Keratinocyte (primary cell): ENCODE results near the gene PMVK. TPM values are rescaled to one million over a fixed set of nuclear protein-coding genes. Genes with fewer than 3 reads are reported as not detected.

Source experiments
- DNase-seq: peaks from one replicate; pipeline ENCODE4 v3.0.0-alpha.2; 2011; ENCODE audit warnings: low read depth, missing footprints, low spot score
- FAIRE-seq: peaks from 2 replicates; lab custom pipeline; 2011; peaks lifted over from hg19 to GRCh38; lab: Jason Lieb, UNC
- H2AFZ ChIP-seq: 2 replicates; pipeline ENCODE4 v1.6.0; 2012; ENCODE audit warnings: low read length, control low read depth, inconsistent platforms; ENCODE audit not compliant: control insufficient read depth
- H3K27ac ChIP-seq: 2 replicates; pipeline ENCODE4 v1.5.1; 2011; ENCODE audit warnings: low read length; ENCODE audit not compliant: control insufficient read depth, insufficient read depth
- H3K27me3 ChIP-seq: 3 replicates; pipeline ENCODE4 v1.6.0; 2011; ENCODE audit warnings: low read length; ENCODE audit not compliant: control insufficient read depth, insufficient read depth; ENCODE audit errors: extremely low read depth
- H3K36me3 ChIP-seq, 2 experiments: 2 replicates in 1 of 2; 3 replicates in 1 of 2; pipeline ENCODE4 v1.5.1; 2011; ENCODE audit warnings: low read length in 2 of 2, mild to moderate bottlenecking in 1 of 2; ENCODE audit not compliant: control insufficient read depth in 2 of 2, insufficient read depth in 2 of 2; ENCODE audit errors: extremely low read depth in 1 of 2
- H3K4me1 ChIP-seq: 3 replicates; pipeline ENCODE4 v1.5.1; 2011; ENCODE audit warnings: low read length; ENCODE audit not compliant: control insufficient read depth, insufficient read depth; ENCODE audit errors: extremely low read depth
- H3K4me2 ChIP-seq: 3 replicates; pipeline ENCODE4 v1.6.0; 2011; ENCODE audit warnings: low read depth, low read length; ENCODE audit not compliant: control insufficient read depth, insufficient read depth; ENCODE audit errors: extremely low read depth
- H3K4me3 ChIP-seq, 3 experiments: fragments of 200-600 bp in 1 of 3; sonication (generic) in 1 of 3; 2 replicates in 2 of 3; 3 replicates in 1 of 3; pipeline ENCODE4 v1.5.1; 2011 to 2016; ENCODE audit warnings: low read length in 3 of 3, mild to moderate bottlenecking in 3 of 3, control low read depth in 2 of 3, inconsistent platforms in 1 of 3, low read depth in 1 of 3, mixed read lengths in 1 of 3, mixed run types in 1 of 3, moderate library complexity in 1 of 3; ENCODE audit not compliant: control insufficient read depth in 2 of 3, insufficient read depth in 2 of 3; ENCODE audit errors: extremely low read depth in 1 of 3
- H3K79me2 ChIP-seq: 2 replicates; pipeline ENCODE4 v1.6.0; 2012; ENCODE audit warnings: low read length; ENCODE audit not compliant: control insufficient read depth, insufficient read depth
- H3K9ac ChIP-seq: 3 replicates; pipeline ENCODE4 v1.6.0; 2011; ENCODE audit warnings: low read length; ENCODE audit not compliant: control insufficient read depth, insufficient read depth; ENCODE audit errors: extremely low read depth
- H3K9me1 ChIP-seq: 3 replicates; pipeline ENCODE4 v1.6.0; 2011; ENCODE audit warnings: low read length; ENCODE audit not compliant: control insufficient read depth, insufficient read depth; ENCODE audit errors: extremely low read depth
- H3K9me3 ChIP-seq: 2 replicates; pipeline ENCODE4 v1.5.1; 2012; ENCODE audit warnings: low read depth, low read length; ENCODE audit not compliant: control insufficient read depth
- H4K20me1 ChIP-seq: 3 replicates; pipeline ENCODE4 v1.6.0; 2011; ENCODE audit warnings: low read length; ENCODE audit not compliant: control insufficient read depth, insufficient read depth; ENCODE audit errors: extremely low read depth
- CTCF ChIP-seq, 3 experiments: IDR thresholded peaks in 1 of 3; conservative IDR thresholded peaks in 1 of 3; optimal IDR thresholded peaks in 1 of 3; 2 replicates in 2 of 3; 3 replicates in 1 of 3; pipeline versions ENCODE3 to v1.5.1; 2011; ENCODE audit warnings: low read length in 3 of 3, mild to moderate bottlenecking in 3 of 3, moderate library complexity in 2 of 3, control low read depth in 1 of 3, inconsistent platforms in 1 of 3; ENCODE audit not compliant: insufficient read depth in 2 of 3; ENCODE audit errors: extremely low read depth in 1 of 3
- EZH2 ChIP-seq: IDR thresholded peaks from one replicate; pipeline ENCODE4 v1.6.1; 2012; ENCODE audit warnings: inconsistent platforms, mild to moderate bottlenecking, low read length, moderate library complexity
- dilution Hi-C: fragments of 300-500 bp; cut with MboI; formaldehyde crosslinking; loops from one replicate; pipeline ENCODE4 v1.7.0; 2020; ENCODE audit warnings: low sequenced_read_pairs; ENCODE audit not compliant: extremely low pct_ligation_motif_present
- polyA plus RNA-seq, 5 experiments: library from polyadenylated mRNA; depleted of rRNA in 3 of 5; stranded (reverse) in 3 of 5; stranded (forward) in 1 of 5; unstranded in 1 of 5; fragments of >200 nt; gene quantifications; 1 replicate in 1 of 5; 2 replicates in 3 of 5; 3 replicates in 1 of 5; pipeline versions ENCODE4 v1.2.1 to v1.2.3, GENCODE V29; 2011 to 2012; ENCODE audit warnings: missing spikeins in 2 of 5, low read depth in 1 of 5, low replicate concordance in 1 of 5

Gene PMVK
- polyA plus RNA-seq, 1 donor (not counting 4 experiments of a cell fraction or from before 2014, with no cell fraction given) = 25.1 TPM

- TF ChIP-seq CTCF (optimal IDR thresholded peaks at IDR 0.05 in 1 of 3, IDR thresholded peaks at IDR 0.05 in 1 of 3, conservative IDR thresholded peaks at IDR 0.05 in 1 of 3; ENCODE audit: extremely low read depth in 1 of 3, insufficient read depth in 2 of 3, low read length in 3 of 3) (no peak), EZH2 (no peak)
- Histone ChIP-seq H3K9ac (no peak overlapping the region), H3K27me3 (no peaks in the 10 kb centered on the region), H3K36me3 (no peaks in the 10 kb centered on the region), H3K4me1 (no peaks in the 10 kb centered on the region), H3K9me1 (no peaks in the 10 kb centered on the region), H3K4me2 (no peak overlapping the region), H3K9me3 (no peaks in the 10 kb centered on the region), H2AFZ (no peak overlapping the region), H3K79me2 (no peaks in the 10 kb centered on the region), H4K20me1 (no peaks in the 10 kb centered on the region), H3K4me3 (no peak overlapping the region), H3K27ac (no peak overlapping the region)
- FAIRE-seq (no peak), DNase-seq (no peak)
- dilution Hi-C loops = no loop called here
Observed at GRCh38 chr1:154899041-154899440, 37.5 kb downstream of the PMVK start.

GRCh38 chr1:154896771-154897286 is 39.7 kb downstream of the PMVK start:
- FAIRE-seq (no peak), DNase-seq (no peak)
- H3K27me3 ChIP-seq = no peaks in the 10 kb centered on the region
- H3K36me3 ChIP-seq = no peaks in the 10 kb centered on the region
- TF ChIP-seq CTCF (optimal IDR thresholded peaks at IDR 0.05 in 1 of 3, IDR thresholded peaks at IDR 0.05 in 1 of 3, conservative IDR thresholded peaks at IDR 0.05 in 1 of 3; ENCODE audit: extremely low read depth in 1 of 3, insufficient read depth in 2 of 3, low read length in 3 of 3) (no peak), EZH2 (no peak)
- no peak overlapping the region for H2AFZ ChIP-seq
- dilution Hi-C loops = no loop called here
- no peaks in the 10 kb centered on the region for H4K20me1 ChIP-seq
- H3K4me2 ChIP-seq = no peak overlapping the region
- no peak overlapping the region for H3K9ac ChIP-seq
- no peaks in the 10 kb centered on the region for H3K9me1 ChIP-seq
- H3K4me3 ChIP-seq = no peak overlapping the region
- H3K79me2 ChIP-seq = no peaks in the 10 kb centered on the region
- H3K4me1 ChIP-seq = no peaks in the 10 kb centered on the region
- H3K27ac ChIP-seq = no peak overlapping the region
- no peaks in the 10 kb centered on the region for H3K9me3 ChIP-seq
